Superior temporal gyrus (tissue), 1 donor: ENCODE results near the gene SLC15A2.
"Not testable (repeated sequence)": the region's sequence is repeated elsewhere in the genome, so short reads cannot be mapped to it uniquely, and the experiment has no call there.

Source experiments
- DNase-seq: peaks from one replicate; pipeline ENCODE4 v3.0.0-alpha.2; 2016; ENCODE audit errors: extremely low spot score

SLC15A2 gene, protein sequence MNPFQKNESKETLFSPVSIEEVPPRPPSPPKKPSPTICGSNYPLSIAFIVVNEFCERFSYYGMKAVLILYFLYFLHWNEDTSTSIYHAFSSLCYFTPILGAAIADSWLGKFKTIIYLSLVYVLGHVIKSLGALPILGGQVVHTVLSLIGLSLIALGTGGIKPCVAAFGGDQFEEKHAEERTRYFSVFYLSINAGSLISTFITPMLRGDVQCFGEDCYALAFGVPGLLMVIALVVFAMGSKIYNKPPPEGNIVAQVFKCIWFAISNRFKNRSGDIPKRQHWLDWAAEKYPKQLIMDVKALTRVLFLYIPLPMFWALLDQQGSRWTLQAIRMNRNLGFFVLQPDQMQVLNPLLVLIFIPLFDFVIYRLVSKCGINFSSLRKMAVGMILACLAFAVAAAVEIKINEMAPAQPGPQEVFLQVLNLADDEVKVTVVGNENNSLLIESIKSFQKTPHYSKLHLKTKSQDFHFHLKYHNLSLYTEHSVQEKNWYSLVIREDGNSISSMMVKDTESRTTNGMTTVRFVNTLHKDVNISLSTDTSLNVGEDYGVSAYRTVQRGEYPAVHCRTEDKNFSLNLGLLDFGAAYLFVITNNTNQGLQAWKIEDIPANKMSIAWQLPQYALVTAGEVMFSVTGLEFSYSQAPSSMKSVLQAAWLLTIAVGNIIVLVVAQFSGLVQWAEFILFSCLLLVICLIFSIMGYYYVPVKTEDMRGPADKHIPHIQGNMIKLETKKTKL

GRCh38 chr3:121894301-121894990 lies at the start of gene SLC15A2:
SLC15A2 (plus strand) TSS chr3:121894401; CDS start chr3:121894477, 76 bp downstream.
- DNase-seq, result peak; percentile 71

DNA sequence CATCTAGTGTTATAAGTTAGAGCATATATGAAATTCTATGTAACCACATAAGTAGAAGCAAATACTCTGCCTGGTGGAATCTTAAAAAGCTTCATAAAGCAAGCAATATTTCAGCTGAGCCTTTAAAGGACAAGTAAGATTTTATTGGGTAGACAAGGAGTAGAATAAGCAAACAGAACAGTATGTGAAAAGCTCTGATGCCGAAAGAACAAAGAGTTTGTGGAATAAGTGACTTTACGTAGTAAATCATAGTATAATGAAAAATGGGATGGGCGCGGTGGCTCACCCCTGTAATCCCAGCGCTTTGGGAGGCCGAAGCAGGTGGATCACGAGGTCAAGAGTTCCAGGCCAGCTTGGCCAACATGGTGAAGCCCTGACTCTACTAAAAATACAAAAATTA lies 49.3 kb upstream of the SLC15A2 start:
- DNase-seq, result no peak

DNA sequence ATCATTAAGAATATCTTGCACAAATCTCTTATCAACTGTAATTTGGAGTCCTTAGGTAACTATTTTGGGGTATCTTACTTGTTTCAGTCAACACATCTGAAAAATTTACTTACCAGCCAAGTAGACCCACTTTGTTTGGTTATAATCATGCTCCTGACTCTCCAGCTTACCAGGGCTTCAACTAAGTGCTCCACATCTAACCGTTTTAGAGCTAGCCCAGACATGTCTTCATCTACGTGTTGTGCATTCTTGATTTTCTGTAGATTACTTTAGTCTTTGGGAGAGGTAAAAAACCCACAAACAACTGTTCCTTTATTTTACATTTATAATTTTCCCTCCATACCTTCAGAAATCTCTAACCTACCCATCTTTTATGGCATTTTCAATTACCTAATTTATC lies 41.9 kb upstream of the SLC15A2 start:
- no peak for DNase-seq

- DNase-seq, result no peak
Observed at GRCh38 chr3:121855555-121855954, 38.6 kb upstream of the SLC15A2 start.

DNA sequence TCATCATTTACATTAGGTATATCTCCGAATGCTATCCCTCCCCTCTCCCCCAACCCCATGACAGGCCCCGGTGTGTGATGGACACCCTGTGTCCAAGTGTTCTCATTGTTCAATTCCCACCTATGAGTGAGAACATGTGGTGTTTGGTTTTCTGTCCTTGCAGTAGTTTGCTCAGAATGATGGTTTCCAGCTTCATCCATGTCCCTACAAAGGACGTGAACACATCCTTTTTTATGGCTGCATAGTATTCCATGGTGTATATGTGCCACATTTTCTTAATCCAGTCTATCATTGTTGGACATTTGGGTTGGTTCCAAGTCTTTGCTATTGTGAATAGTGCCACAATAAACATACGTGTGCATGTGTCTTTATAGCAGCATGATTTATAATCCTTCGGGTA lies 36.4 kb upstream of the SLC15A2 start:
- DNase-seq, result not testable (repeated sequence)

DNA sequence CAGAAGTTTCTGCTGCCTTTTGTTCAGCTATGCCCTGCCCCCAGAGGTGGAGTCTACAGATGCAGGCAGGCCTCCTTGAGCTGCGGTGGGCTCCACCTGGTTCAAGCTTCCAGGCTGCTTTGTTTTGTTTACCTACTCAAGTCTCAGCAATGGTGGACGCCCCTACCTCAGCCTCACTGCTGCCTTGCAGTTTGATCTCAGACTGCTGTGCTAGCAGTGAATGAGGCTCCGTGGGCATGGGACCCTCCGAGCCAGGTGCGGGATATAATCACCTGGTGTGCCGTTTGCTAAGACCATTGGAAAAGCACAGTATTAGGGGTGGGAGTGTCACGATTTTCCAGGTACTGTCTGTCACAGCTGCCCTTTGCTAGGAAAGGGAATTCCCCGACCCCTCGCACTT lies 31.0 kb upstream of the SLC15A2 start:
- DNase-seq, result not testable (repeated sequence)

GRCh38 chr3:121863801-121864200 lies 30.4 kb upstream of the SLC15A2 start:
- no peak for DNase-seq

GRCh38 chr3:121869736-121870135 lies 24.5 kb upstream of the SLC15A2 start:
- no peak for DNase-seq

DNA sequence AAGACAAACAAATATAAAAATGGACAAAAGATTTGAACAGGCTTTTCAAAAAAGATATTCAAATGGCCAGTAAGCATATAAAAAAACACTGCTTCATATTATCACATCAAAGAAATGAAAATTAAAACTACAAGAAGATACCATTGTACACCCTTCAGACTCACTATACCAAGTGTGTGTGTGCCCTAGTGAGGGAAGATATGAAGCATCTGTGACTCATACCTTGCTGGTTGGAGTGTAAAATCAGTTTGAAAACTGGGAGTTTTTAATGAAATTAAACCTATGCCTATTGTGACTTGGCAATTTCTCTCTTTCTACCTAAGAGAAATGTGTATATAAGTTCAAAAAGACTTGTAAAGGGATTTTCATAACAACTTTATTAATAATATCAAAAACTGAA lies 23.5 kb upstream of the SLC15A2 start:
- DNase-seq, result no peak

- no peak for DNase-seq
Observed at GRCh38 chr3:121871430-121871829, 22.8 kb upstream of the SLC15A2 start.

DNA sequence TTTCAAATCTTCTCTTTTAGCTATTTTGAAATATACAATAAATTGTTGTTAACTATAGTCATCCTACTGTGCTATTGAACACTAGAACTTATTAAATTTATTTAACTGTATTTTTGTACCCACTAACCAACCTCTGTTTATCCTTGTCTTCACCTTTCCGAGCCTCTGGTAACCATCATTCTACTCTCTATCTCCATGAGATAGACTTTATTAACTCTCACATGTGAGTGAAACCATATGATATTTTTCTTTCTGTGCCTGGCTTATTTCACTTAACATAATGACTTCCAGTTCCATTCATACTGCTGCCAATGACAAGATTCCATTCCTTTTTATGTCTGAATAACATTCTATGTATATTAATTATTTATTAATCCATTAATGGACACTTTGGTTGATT lies 15.8 kb upstream of the SLC15A2 start:
- DNase-seq, result no peak

DNA sequence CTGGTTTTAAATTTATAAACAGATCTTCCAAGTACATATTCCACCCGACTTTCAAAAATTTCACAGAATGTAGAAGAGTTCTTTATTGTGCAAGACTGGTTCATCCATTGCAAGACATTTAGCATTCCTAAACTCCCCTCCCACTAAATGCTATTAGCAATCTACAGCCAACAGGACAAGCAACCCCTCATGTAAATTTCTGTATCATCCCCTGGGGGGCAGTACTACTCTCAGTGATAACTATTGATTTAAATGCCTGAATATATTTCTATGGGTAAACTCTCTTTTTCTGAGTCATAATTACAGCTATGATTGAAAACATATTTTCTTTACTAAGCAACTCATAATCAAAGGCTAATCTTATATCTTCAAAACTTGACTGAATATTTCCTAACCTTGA lies 10.7 kb upstream of the SLC15A2 start:
- no peak for DNase-seq

- no peak for DNase-seq
Observed at GRCh38 chr3:121885386-121885785, 8.8 kb upstream of the SLC15A2 start.

GRCh38 chr3:121895121-121895520 lies 920 bp downstream of the SLC15A2 start:
- no peak for DNase-seq

DNA sequence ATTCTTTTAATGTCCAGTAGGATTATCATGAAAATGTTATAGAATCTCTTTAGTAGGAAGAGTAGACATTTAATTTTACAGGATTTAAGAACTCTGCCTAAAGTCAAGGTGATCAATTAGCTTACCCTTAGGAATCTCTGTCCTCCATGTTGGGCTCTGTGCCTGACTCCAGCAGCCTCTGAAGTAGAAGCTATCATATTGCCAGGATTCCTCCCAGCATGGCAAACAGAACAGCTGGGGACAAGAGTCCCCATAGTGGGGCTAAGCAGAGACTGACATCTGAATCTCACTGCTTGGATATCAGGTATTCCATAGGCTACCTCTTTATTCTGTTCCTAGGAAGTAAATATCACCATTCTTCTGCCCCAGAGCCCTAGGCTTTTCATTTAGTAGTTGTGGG lies 1.5 kb downstream of the SLC15A2 start:
- DNase-seq, result no peak

GRCh38 chr3:121896823-121897222 lies 2.6 kb downstream of the SLC15A2 start:
- DNase-seq, result no peak

DNA sequence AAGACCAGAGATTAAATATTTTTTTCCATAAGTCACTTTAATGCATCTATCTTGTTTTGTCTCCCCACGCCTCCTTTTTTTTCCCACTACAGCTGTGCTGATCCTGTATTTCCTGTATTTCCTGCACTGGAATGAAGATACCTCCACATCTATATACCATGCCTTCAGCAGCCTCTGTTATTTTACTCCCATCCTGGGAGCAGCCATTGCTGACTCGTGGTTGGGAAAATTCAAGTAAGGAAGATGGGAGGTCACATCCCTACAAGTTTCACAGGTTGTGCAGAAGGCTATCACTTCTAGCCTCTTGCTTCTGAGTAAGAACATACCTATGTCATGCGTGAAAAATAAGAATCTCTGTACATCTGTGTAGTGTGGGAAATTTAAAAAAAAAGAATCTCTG lies 3.1 kb downstream of the SLC15A2 start:
- no peak for DNase-seq

DNA sequence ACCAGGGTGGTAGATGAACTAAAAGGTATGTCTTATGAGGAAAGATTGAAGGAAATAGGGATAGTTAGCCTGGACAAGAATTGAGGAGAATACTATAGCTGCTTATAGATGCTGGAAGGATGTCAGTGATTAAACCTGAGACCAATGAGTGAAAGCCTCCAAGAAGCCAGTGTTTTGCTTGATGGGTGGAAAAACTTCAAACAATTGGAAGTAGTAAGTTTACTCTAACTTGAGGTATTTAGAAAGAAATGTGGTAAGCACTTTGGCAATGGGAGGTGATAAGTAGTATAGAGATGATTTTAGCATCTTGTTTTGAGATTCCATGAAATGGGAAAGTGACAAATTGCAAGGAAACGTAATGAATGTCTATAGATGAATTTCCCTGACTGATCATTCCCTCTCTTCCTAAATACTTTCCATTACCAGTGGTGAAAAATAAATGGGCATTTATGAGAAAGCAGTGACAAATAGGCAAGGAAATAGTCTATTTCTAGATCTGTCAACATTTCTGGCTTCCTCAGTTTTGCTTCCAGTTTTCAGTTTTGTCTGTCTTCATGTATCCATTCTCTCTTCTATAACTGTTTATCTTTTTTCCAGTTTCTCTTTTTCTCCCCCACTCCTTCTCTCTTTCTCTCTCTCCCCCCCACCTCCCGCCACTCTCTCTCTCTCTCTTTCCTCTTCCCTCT lies 19.2 kb downstream of the SLC15A2 start:
- DNase-seq, result no peak

- no peak for DNase-seq
Observed at GRCh38 chr3:121914081-121914998, 20.1 kb downstream of the SLC15A2 start.

- no peak for DNase-seq
Observed at GRCh38 chr3:121916189-121916588, 22.0 kb downstream of the SLC15A2 start.
